Effector memory CD4-positive, alpha-beta T cell (primary cell): ENCODE results near the gene CD8A.

Source experiments
- DNase-seq, 3 donors: peaks; one replicate each; pipeline ENCODE4 v3.0.0-alpha.2; 2020
- H3K27ac ChIP-seq: 2 replicates; pipeline ENCODE4 v1.7.0; 2013; ENCODE audit warnings: mild to moderate bottlenecking, low read length, moderate library complexity; ENCODE audit not compliant: insufficient read depth, poor library complexity, severe bottlenecking
- H3K27me3 ChIP-seq: replicated peaks from 2 replicates; pipeline ENCODE4 v1.7.0; 2013; ENCODE audit warnings: mild to moderate bottlenecking, low read length; ENCODE audit not compliant: insufficient read depth, control insufficient read depth, poor library complexity, severe bottlenecking
- H3K36me3 ChIP-seq: 2 replicates; pipeline ENCODE4 v1.7.0; 2013; ENCODE audit warnings: mild to moderate bottlenecking, low read length, moderate library complexity; ENCODE audit not compliant: control insufficient read depth, insufficient read depth
- H3K4me1 ChIP-seq: 2 replicates; pipeline ENCODE4 v1.7.0; 2013; ENCODE audit warnings: low read length, mild to moderate bottlenecking; ENCODE audit not compliant: control insufficient read depth, insufficient read depth, poor library complexity, severe bottlenecking
- H3K4me3 ChIP-seq: 2 replicates; pipeline ENCODE4 v1.7.0; 2013; ENCODE audit warnings: low read length, low read depth, mild to moderate bottlenecking; ENCODE audit not compliant: insufficient read depth, poor library complexity, severe bottlenecking
- H3K9me3 ChIP-seq: 2 replicates; pipeline ENCODE4 v1.7.0; 2013; ENCODE audit warnings: mild to moderate bottlenecking, low read length, moderate library complexity; ENCODE audit not compliant: control insufficient read depth

CD8A gene

GRCh38 chr2:86809481-86810121 lies 18.9 kb upstream of the CD8A start:
- Histone ChIP-seq H3K4me1 (peaks cover 25% of the 10 kb centered on the region), H3K36me3 (no peaks in the 10 kb centered on the region), H3K27ac (no peak overlapping the region), H3K9me3 (no peaks in the 10 kb centered on the region), H3K27me3 (peaks cover 12% of the 10 kb centered on the region), H3K4me3 (peak overlapping the region; percentile 7)
- no peak for DNase-seq

- no peaks in the 10 kb centered on the region for H3K9me3 ChIP-seq
- peak; percentile 68 to 79 (median 71) for DNase-seq
- peak overlapping the region; percentile 52 for H3K4me3 ChIP-seq
- H3K27ac ChIP-seq: no peak overlapping the region
- peaks cover 25% of the 10 kb centered on the region for H3K4me1 ChIP-seq
- H3K36me3 ChIP-seq: no peaks in the 10 kb centered on the region
- H3K27me3 ChIP-seq: peaks cover 12% of the 10 kb centered on the region
Measured at GRCh38 chr2:86808315-86809161, 17.8 kb upstream of the CD8A start.

- DNase-seq: no peak
- H3K27ac ChIP-seq: no peak overlapping the region
Measured at GRCh38 chr2:86807468-86808275, 17.0 kb upstream of the CD8A start.

GRCh38 chr2:86807133-86807467 lies 16.4 kb upstream of the CD8A start:
- Histone ChIP-seq H3K9me3 (no peaks in the 10 kb centered on the region), H3K36me3 (no peaks in the 10 kb centered on the region), H3K4me1 (peaks cover 25% of the 10 kb centered on the region), H3K4me3 (peak overlapping the region; percentile 52), H3K27me3 (peaks cover 12% of the 10 kb centered on the region), H3K27ac (no peak overlapping the region)
- no peak for DNase-seq

More at GRCh38 chr2:86807468-86808275, 17.0 kb upstream of the CD8A start:
- Histone ChIP-seq H3K36me3 (no peaks in the 10 kb centered on the region), H3K27me3 (peaks cover 12% of the 10 kb centered on the region), H3K9me3 (no peaks in the 10 kb centered on the region), H3K4me1 (peaks cover 25% of the 10 kb centered on the region), H3K4me3 (peak overlapping the region; percentile 52)

DNA sequence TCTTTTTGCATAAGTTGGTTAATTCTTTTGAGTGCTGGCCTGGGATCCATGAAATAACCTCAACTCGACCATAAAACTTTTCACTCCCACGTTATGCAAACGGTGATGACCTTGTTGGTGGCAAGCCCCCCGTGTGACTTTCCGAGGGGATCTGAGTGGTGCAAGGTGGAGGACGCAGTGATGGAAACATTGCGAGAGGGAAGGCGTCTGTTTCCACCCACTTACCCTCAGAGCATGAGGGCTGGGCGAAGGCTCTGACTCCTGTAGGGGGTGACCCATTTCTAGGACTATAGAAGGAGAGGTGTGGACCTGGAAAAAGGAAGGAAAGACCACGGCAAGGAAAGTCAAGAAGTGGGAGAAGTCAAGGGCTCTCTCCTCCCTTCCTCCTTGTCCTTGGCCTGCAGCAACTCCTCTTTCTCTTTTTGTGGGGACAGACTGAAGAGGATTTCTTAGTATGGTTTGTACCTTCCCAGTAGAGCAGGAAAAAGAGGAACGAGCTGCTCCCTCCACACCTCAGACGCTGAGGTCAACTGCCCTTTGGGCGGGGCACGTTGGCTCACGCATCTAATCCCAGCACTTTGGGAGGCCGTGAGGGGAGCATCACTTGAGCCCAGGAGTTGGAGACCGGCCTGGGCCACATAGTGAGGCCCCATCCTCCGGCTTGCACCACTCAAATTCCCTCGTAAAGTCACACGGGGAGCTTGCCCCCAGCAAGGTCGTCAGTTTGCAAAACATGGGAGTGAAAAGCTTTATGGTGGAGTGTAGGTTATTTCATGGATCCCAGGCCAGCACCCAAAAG lies 15.5 kb upstream of the CD8A start:
- no peak for DNase-seq
- H3K36me3 ChIP-seq: no peaks in the 10 kb centered on the region
- peaks cover 12% of the 10 kb centered on the region for H3K27me3 ChIP-seq
- H3K4me1 ChIP-seq: peaks cover 25% of the 10 kb centered on the region
- no peaks in the 10 kb centered on the region for H3K9me3 ChIP-seq
- no peak overlapping the region for H3K27ac ChIP-seq
- no peak overlapping the region for H3K4me3 ChIP-seq

DNA sequence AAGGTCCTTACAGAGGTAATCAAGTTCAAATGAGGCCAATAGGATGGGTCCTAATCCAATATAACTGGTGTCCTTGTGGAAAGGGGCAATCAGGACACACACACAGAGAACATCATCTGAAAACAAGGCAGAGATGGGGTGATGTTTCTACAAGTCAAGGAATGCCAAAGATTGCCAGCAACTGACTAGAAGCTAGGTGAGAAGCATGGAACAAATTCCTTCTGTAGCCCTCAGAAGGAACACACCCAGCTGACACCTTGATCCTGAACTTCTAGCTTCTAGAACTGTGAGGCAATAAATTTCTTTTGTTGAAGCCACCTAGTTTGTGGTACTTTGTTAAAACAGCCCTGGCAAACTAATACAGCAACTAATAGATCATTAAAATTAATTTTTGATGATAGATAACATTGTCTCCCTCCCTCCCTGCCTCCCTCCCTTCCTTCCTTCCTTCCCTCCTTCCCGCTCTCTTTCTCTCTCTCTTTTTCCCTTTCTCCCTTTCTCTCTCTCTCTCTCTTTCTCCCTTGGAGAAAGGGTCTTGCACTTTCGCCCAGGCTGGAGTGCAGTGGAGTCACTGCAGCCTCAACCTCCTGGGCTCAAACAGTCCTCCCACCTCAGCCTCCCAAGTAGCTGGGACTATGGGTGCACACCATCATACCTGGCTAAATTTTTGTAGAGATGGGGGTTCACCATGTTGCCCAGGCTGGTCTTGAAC lies 10.3 kb upstream of the CD8A start:
- H3K27ac ChIP-seq: no peak overlapping the region
- DNase-seq: no peak
- H3K4me3 ChIP-seq: no peak overlapping the region
- no peaks in the 10 kb centered on the region for H3K36me3 ChIP-seq
- no peaks in the 10 kb centered on the region for H3K27me3 ChIP-seq
- no peaks in the 10 kb centered on the region for H3K4me1 ChIP-seq
- H3K9me3 ChIP-seq: no peaks in the 10 kb centered on the region

DNA sequence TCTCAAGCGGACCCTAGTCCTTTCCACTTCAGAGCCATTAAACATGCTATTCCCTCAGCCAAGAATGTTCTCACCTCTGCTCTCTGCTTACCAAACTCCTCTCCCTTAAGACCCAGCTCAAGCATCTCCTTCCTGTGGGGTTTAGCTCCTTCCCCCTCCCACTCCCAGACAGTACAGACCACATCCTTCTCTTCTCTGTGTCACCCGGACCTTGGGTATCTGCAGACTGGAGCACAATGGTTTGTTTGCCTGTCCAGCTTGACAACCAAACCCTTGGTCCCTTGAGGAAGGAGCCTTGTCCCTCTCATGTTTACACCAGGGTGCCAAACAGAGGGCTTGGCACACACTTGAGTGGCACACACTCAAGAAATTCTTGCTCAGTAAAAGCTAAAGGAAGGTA lies 4.1 kb upstream of the CD8A start:
- DNase-seq: no peak
- H3K9me3 ChIP-seq: peaks cover 2% of the 10 kb centered on the region
- H3K36me3 ChIP-seq: no peaks in the 10 kb centered on the region
- H3K4me1 ChIP-seq: peaks cover 11% of the 10 kb centered on the region
- no peak overlapping the region for H3K4me3 ChIP-seq
- peaks cover 27% of the 10 kb centered on the region for H3K27me3 ChIP-seq
- H3K27ac ChIP-seq: no peak overlapping the region

- Histone ChIP-seq H3K4me3 (no peak overlapping the region), H3K36me3 (no peaks in the 10 kb centered on the region), H3K9me3 (peaks cover 2% of the 10 kb centered on the region), H3K27ac (no peak overlapping the region), H3K27me3 (peaks cover 32% of the 10 kb centered on the region), H3K4me1 (peaks cover 13% of the 10 kb centered on the region)
- no peak for DNase-seq
Measured at GRCh38 chr2:86793752-86794151, 3.0 kb upstream of the CD8A start.

DNA sequence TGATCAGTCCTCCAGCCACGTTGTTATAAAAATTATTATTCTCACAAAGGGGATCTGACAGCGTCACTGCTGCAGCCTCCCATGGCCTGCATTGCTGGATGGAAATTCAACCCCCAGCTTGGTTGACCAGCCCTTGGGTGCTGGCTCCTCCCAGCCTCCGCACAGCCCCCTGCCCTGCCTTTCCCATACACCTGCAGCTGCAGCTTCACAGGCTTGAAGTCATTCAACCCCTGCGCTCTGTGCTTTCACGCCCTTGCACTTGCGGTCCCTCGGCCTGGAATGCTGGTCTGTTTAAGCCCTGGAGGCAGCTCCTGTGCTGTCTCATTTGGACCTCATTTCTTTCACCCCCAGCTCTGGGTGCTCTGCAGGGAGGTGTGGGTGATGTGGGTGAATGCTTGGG lies 860 bp upstream of the CD8A start:
- Histone ChIP-seq H3K4me1 (peaks cover 13% of the 10 kb centered on the region), H3K9me3 (peaks cover 2% of the 10 kb centered on the region), H3K4me3 (no peak overlapping the region), H3K27ac (no peak overlapping the region), H3K36me3 (no peaks in the 10 kb centered on the region), H3K27me3 (peaks cover 32% of the 10 kb centered on the region)
- DNase-seq: no peak
